BLaER1 treated with 17β-estradiol and CSF1 and Interleukin-3, amounts not matched to agents 10 nM and 100 nM (cell line): ENCODE results near the gene GUCY1A2.

Source experiments
- H3K27ac ChIP-seq, 11 experiments: shearing (Covaris generic); formaldehyde crosslinking; 2 replicates each; pipeline ENCODE4 v1.8.1; 2022
- H3K27me3 ChIP-seq, 11 experiments: shearing (Covaris generic); formaldehyde crosslinking; 2 replicates each; pipeline ENCODE4 v1.8.1; 2022
- H3K36me3 ChIP-seq, 11 experiments: shearing (Covaris generic); formaldehyde crosslinking; 2 replicates each; pipeline ENCODE4 v1.8.1; 2022
- H3K4me1 ChIP-seq, 10 experiments: shearing (Covaris generic); formaldehyde crosslinking; 2 replicates each; pipeline ENCODE4 v1.8.1; 2022
- H3K4me2 ChIP-seq, 11 experiments: shearing (Covaris generic); formaldehyde crosslinking; 2 replicates each; pipeline ENCODE4 v1.8.1; 2022
- H3K4me3 ChIP-seq, 10 experiments: shearing (Covaris generic); formaldehyde crosslinking; 2 replicates each; pipeline ENCODE4 v1.8.1; 2022
- H3K9ac ChIP-seq, 11 experiments: shearing (Covaris generic); formaldehyde crosslinking; 2 replicates each; pipeline ENCODE4 v1.8.1; 2022
- H3K9me3 ChIP-seq, 11 experiments: shearing (Covaris generic); formaldehyde crosslinking; replicated peaks in 1 of 11; 2 replicates each; pipeline ENCODE4 v1.8.1; 2022
- H4K20me1 ChIP-seq, 11 experiments: shearing (Covaris generic); formaldehyde crosslinking; 2 replicates each; pipeline ENCODE4 v1.8.1; 2022
- Cebpa-rat ChIP-seq, 11 experiments: shearing (Covaris generic); IDR thresholded peaks; 2 replicates each; pipeline ENCODE4 v1.8.1; 2022

The GUCY1A2 gene

DNA sequence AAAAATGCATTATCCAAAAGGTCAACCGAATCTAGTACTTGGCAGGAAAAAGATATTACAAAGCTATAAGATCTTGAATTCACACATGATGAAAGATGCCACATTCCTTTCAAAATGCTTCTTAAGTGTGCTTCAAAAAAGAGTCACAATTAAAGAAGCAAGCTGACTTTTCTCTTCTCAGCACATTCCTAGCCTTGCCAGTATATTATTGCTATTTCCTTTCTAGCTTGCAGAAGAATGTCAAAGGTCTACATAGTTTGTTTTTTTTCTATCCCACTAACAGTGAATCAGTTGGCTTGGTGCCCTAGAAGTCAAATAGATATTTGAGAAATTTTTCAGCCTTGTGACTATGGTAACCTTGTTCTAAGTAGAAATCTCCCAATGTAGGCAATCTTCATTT lies 56.8 kb downstream of the GUCY1A2 start:
- H3K9me3 ChIP-seq: no peaks in the 10 kb centered on the region
- H4K20me1 ChIP-seq: no peaks in the 10 kb centered on the region
- H3K4me2 ChIP-seq: no peak overlapping the region
- TF ChIP-seq Cebpa-rat (IDR thresholded peaks at IDR 0.05): no peak
- H3K4me3 ChIP-seq: no peak overlapping the region
- no peak overlapping the region for H3K27ac ChIP-seq
- no peaks in the 10 kb centered on the region for H3K27me3 ChIP-seq
- no peaks in the 10 kb centered on the region for H3K4me1 ChIP-seq
- no peak overlapping the region for H3K9ac ChIP-seq
- H3K36me3 ChIP-seq: no peaks in the 10 kb centered on the region

- Histone ChIP-seq H3K27me3 (no peaks in the 10 kb centered on the region), H3K9ac (no peak overlapping the region), H3K4me1 (no peaks in the 10 kb centered on the region), H3K36me3 (no peaks in the 10 kb centered on the region), H4K20me1 (no peaks in the 10 kb centered on the region), H3K4me2 (no peak overlapping the region), H3K27ac (no peak overlapping the region), H3K4me3 (no peak overlapping the region), H3K9me3 (no peaks in the 10 kb centered on the region)
- TF ChIP-seq Cebpa-rat (IDR thresholded peaks at IDR 0.05): no peak
Measured at GRCh38 chr11:106961048-106961447, 57.2 kb downstream of the GUCY1A2 start.

GRCh38 chr11:106959800-106960199 lies 58.5 kb downstream of the GUCY1A2 start:
- H3K4me3 ChIP-seq: no peak overlapping the region
- H3K9me3 ChIP-seq: no peaks in the 10 kb centered on the region
- H3K36me3 ChIP-seq: no peaks in the 10 kb centered on the region
- H3K27me3 ChIP-seq: no peaks in the 10 kb centered on the region
- H3K4me1 ChIP-seq: no peaks in the 10 kb centered on the region
- no peak overlapping the region for H3K9ac ChIP-seq
- H3K27ac ChIP-seq: no peak overlapping the region
- no peak overlapping the region for H3K4me2 ChIP-seq
- no peaks in the 10 kb centered on the region for H4K20me1 ChIP-seq
- no peak for TF ChIP-seq Cebpa-rat (IDR thresholded peaks at IDR 0.05)

DNA sequence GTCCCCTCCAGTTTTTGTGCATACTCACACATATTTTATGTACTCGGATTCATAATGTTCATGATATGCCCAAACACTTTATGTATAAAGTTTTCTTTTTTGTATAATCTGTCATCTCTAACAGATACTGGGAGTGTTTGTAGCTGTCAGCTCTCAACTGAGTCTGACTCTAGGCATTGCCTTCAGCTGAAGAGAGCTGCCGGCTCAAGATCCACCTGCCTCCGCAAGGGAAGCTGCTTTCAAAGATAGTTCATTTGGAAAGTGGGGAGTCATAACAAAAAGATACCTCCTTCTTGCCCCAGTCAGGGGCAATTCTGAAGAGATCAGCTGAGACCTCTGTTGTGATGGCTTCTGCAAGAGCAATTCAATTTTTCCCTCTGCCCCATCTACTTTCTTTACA lies 58.9 kb downstream of the GUCY1A2 start:
- no peaks in the 10 kb centered on the region for H3K4me1 ChIP-seq
- TF ChIP-seq Cebpa-rat (IDR thresholded peaks at IDR 0.05): no peak
- no peaks in the 10 kb centered on the region for H4K20me1 ChIP-seq
- H3K27ac ChIP-seq: no peak overlapping the region
- H3K4me2 ChIP-seq: no peak overlapping the region
- no peaks in the 10 kb centered on the region for H3K36me3 ChIP-seq
- no peak overlapping the region for H3K4me3 ChIP-seq
- H3K9me3 ChIP-seq: no peaks in the 10 kb centered on the region
- H3K27me3 ChIP-seq: no peaks in the 10 kb centered on the region
- no peak overlapping the region for H3K9ac ChIP-seq

DNA sequence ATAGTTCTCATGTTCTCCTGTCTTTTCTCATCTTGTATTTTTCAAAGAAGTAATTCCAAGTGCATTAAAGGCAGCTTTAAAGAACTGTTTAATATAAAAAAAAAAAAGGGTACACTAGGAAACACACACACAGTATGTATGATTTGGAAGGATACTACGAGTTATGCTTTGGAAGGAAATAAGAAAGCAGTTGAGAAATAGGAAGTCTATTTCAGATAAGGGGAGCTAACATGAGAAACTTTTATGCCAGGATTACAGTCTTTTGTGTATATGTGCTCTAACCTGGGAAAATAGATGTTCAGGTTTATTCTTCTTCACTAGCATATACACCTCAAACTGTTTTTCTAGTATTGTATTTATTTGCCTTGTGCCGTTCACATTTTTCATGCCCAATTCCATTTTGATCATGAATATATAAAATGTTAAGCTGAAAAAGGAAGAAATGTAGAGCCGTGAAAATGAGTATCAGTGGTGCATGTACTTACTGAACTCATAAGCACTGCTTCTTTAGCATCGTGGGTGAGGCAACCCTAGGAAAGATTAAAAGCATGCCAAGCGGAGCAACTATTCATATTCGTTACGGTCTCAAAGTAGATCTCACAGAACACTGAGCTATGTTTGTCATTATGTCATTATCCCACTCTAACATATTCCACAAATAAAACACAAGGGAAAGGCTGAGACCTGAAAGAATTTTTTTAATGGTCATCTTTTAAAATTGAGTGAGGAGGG lies 59.6 kb downstream of the GUCY1A2 start:
- no peaks in the 10 kb centered on the region for H4K20me1 ChIP-seq
- no peak overlapping the region for H3K4me3 ChIP-seq
- no peaks in the 10 kb centered on the region for H3K27me3 ChIP-seq
- H3K27ac ChIP-seq: no peak overlapping the region
- H3K4me2 ChIP-seq: no peak overlapping the region
- no peak for TF ChIP-seq Cebpa-rat (IDR thresholded peaks at IDR 0.05)
- H3K9ac ChIP-seq: no peak overlapping the region
- no peaks in the 10 kb centered on the region for H3K9me3 ChIP-seq
- no peaks in the 10 kb centered on the region for H3K4me1 ChIP-seq
- no peaks in the 10 kb centered on the region for H3K36me3 ChIP-seq

DNA sequence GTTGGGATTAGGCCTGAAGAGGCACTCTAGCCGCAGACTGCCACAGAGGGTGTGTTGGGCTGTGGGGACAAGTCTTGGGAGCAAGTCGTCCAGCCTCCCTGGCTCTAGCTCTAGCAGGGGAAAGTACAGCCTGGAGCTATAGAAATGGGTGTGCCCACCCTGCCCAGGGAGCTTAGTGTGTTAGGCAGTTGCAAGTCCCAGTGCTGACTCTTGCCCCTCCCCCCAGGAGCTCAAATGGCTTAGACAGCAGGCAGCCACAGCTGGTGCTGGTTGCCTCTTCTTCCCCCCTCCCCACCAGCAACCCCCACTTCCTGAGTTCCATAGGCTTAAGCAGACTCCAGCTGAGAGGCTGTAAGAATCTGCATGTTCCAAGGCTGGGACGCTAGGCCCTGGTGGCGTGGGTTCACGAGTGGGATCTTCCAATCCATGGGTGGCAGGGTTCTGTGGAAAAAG lies 61.2 kb downstream of the GUCY1A2 start:
- no peak overlapping the region for H3K27ac ChIP-seq
- H3K4me3 ChIP-seq: no peak overlapping the region
- H3K4me2 ChIP-seq: no peak overlapping the region
- no peak overlapping the region for H3K9ac ChIP-seq
- no peaks in the 10 kb centered on the region for H3K36me3 ChIP-seq
- no peaks in the 10 kb centered on the region for H3K27me3 ChIP-seq
- H3K9me3 ChIP-seq: no peaks in the 10 kb centered on the region
- no peaks in the 10 kb centered on the region for H3K4me1 ChIP-seq
- no peaks in the 10 kb centered on the region for H4K20me1 ChIP-seq
- TF ChIP-seq Cebpa-rat (IDR thresholded peaks at IDR 0.05): no peak

DNA sequence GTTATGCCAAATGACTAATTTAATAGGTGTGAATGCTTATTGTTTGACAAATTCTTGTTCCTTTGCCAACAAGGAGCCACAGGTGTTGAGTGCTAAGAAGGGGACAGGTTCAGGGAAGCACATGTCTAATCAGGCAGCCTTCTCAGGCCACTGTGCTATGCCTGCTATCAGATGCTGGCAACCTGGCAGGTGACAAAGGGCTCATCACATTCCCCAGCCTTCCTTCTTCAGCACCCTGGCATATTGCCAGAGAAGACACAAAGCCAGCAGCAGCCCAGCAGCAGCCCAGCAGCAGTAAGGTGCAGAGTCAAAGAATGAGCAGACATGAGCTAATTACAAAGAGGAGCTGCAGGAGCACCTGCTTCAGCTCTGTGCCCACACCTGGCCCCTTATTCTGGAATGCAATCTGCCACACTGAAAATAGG lies 68.2 kb downstream of the GUCY1A2 start:
- H3K9me3 ChIP-seq: no peaks in the 10 kb centered on the region
- H3K9ac ChIP-seq: no peak overlapping the region
- no peaks in the 10 kb centered on the region for H3K4me1 ChIP-seq
- H3K4me3 ChIP-seq: no peak overlapping the region
- H3K4me2 ChIP-seq: no peak overlapping the region
- no peaks in the 10 kb centered on the region for H4K20me1 ChIP-seq
- H3K27ac ChIP-seq: no peak overlapping the region
- no peaks in the 10 kb centered on the region for H3K27me3 ChIP-seq
- TF ChIP-seq Cebpa-rat (IDR thresholded peaks at IDR 0.05): no peak
- no peaks in the 10 kb centered on the region for H3K36me3 ChIP-seq

GRCh38 chr11:106943089-106943488 lies 75.2 kb downstream of the GUCY1A2 start:
- no peaks in the 10 kb centered on the region for H3K27me3 ChIP-seq
- H3K4me3 ChIP-seq: no peak overlapping the region
- H3K36me3 ChIP-seq: no peaks in the 10 kb centered on the region
- H3K9me3 ChIP-seq: no peaks in the 10 kb centered on the region
- H4K20me1 ChIP-seq: no peaks in the 10 kb centered on the region
- H3K4me1 ChIP-seq: no peaks in the 10 kb centered on the region
- no peak overlapping the region for H3K27ac ChIP-seq
- no peak overlapping the region for H3K9ac ChIP-seq
- no peak for TF ChIP-seq Cebpa-rat (IDR thresholded peaks at IDR 0.05)
- H3K4me2 ChIP-seq: no peak overlapping the region

DNA sequence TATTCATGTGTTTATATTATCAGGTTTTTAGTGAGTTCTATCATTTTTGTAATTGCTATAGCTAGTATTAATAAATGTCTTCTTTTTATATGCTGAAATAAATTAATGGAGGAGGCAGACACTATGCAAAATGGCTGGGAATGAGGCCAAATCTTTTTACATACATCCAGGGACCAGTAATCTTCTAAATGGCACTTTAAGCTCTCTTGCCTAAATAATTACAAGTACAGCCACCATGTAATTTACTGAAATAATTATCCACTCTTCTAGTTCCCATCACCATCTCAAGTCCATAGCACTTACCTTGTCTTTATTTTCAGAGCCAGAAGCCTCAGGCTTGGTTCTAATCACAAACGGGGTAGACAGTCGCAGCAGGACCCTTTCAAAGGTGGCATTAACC lies 79.1 kb downstream of the GUCY1A2 start:
- Histone ChIP-seq H3K27ac (no peak overlapping the region), H3K36me3 (no peaks in the 10 kb centered on the region), H3K9ac (no peak overlapping the region), H3K4me1 (no peaks in the 10 kb centered on the region), H3K9me3 (no peaks in the 10 kb centered on the region), H4K20me1 (no peaks in the 10 kb centered on the region), H3K27me3 (no peaks in the 10 kb centered on the region), H3K4me3 (no peak overlapping the region), H3K4me2 (no peak overlapping the region)
- TF ChIP-seq Cebpa-rat (IDR thresholded peaks at IDR 0.05): no peak

GRCh38 chr11:106937111-106937510 lies 81.2 kb downstream of the GUCY1A2 start:
- Histone ChIP-seq H3K27ac (no peak overlapping the region), H4K20me1 (no peaks in the 10 kb centered on the region), H3K4me2 (no peak overlapping the region), H3K4me1 (no peaks in the 10 kb centered on the region), H3K9ac (no peak overlapping the region), H3K27me3 (no peaks in the 10 kb centered on the region), H3K9me3 (no peaks in the 10 kb centered on the region), H3K4me3 (no peak overlapping the region), H3K36me3 (no peaks in the 10 kb centered on the region)
- TF ChIP-seq Cebpa-rat (IDR thresholded peaks at IDR 0.05): no peak
